NCI-H1092 treated with DMSO at 0.1 percent for 48 hours (cell line): ENCODE measurements around the gene SLC6A4.

Experiments
- DNase-seq: peaks from one replicate; lab custom pipeline; 2025; lab: John Stamatoyannopoulos, UW

The SLC6A4 gene

DNA sequence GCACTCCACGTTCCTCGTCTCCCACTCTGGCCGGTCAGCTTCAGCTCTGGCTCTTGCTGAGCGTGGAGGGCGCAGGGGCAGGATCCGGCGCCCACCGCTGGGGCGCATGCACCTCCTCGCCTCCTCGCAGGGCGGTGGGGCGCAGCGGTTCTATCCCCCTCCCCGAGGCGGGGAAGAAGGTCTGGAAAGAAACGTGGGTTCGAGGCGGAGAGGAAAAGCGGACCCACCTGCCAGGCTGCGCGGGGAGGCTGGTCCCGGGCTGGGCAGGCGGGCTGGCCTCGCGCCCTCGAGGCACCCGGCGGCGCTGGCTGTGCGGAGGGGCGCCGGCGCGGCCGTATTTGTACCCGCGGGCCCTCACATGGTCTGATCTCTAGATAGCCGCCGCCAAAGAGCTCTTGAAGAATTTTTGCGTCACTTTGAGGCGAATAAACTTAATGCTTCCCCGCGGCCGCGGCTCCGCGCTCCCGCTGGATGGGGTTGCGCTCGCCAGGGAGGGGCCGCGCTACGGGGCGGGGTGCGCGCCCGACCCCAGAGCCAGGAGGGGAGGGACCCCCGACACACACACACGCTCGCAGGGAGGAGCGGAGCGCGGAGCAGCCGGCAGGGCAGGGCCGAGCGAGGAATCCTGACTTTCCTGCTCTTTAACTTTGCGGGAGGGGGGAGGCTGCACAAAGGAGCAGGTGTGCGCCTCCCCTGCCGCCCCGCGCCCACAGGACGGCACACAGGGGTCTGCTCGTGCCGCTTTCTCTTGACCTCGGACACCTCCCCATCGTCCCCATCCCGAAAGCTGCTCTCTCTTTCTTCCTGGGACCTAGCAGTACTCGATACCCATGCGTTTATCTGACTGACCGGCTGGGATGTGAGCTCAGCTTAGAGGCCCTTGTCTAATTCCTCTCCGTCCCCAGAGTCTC lies at the start of gene SLC6A4:
SLC6A4 (minus strand) TSS at position 312 of the 911 bp plus-strand sequence. CDS start 13,739 bp downstream, outside the sequence.
- no peak for DNase-seq

DNA sequence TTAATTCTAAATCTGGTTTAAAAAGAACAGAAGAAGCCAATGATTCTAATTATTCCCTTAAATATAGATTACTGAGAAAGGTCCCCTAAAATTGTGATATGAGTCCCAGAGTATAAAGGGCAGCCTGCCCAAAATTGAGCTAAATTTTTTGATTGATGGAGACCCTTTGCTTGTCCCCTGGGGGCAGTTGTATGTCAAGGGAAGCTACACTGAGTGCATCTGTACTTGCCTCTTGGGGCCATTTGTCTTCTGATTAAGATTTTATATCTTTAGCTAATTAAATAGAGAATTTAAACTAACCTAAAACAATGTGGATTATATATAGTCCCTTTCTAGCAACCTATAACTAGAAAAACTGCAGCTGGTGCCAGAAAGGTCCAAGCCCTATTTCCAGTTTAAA lies 43.7 kb upstream of the SLC6A4 start:
- DNase-seq, result no peak

DNA sequence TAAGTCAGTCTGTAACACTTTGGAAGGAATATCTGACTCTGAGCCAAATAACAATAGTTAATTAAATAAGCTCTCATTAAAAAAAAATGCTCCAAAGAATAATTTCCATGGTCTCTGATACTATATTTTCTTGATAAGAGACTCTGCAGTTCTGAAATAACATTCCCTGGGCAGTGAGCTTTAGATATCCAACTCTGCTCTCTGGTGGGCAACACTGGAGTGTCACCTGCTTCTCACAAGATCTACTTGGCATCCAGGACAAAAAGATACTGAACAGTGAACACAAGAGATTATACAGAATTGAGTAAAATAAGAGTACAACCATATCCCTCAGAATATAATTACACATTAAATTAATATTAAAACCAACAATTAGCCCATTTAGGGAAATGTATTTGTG lies 42.5 kb upstream of the SLC6A4 start:
- DNase-seq, result peak; percentile 33

DNA sequence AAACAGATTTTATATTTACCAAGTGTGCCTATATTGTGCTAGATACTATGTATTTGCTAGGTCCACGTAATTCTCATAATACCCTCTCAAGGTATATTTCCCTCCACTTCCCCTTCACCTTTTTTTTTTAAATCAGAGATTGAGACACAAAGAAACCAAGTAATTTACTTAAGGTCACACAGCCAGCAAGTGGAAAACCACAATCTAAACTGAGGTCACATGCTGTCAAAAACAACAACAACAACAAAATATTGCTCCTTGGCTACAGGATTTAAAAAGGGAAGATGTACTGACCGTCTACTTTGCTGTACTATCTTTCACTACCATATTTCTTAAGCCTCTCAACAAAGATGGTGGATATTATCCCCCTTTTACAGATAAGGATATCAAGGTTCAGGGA lies 40.4 kb upstream of the SLC6A4 start:
- no peak for DNase-seq

DNA sequence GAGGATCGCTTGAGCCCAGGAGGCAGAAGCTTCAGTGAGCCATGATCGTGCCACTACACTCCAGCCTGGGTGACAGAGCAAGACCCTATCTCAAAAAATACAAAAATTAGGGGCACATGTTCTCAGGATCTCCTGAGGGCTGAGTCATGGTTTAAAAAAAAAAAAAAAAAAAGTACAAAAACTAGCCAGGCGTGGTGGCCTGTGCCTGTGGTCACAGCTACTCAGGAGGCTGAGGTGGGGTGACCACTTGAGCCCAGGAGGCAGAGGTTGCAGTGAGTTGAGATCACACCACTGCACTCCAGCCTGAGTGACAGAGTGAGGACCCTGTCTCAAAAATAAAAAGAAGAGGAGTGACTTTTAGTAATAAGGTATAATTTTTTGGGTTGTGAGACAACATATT lies 39.4 kb upstream of the SLC6A4 start:
- no peak for DNase-seq

DNA sequence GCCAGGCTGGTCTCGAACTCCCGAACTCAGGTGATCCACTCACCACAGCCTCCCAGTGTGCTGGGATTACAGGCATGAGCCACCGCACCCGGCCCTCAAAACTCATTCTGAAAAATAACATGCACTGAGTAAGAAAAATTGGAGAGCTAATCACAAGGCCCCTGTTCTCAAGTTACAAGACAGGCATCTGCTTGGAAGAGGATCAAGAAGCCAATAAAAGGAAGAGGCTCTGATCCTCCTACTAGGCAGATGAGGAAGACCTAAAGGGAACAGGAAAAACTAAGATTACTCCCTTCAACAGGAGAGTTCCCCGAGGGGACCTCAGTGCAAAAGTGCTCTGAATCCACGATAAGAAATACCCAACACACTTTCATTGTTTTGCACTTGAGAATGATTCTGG lies 37.9 kb upstream of the SLC6A4 start:
- DNase-seq, result no peak

DNA sequence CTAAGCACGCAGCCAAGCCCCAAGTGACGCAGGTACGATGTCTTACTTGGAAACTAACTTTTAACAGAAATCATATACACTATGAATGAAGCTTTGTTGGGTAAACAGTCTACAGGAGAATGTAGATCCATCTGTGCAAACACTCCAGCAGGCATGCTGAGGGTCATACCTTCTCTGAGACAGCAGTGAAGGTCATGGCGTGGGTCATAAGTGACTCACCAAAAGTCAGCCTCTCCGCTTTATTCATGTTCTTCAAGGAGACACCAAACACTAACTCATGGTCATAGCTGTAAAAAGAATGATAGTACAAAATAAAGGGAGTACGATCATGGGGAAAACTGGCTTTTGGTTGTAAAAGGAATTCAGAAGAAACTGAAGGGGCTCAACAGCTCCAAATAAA lies 35.6 kb upstream of the SLC6A4 start:
- DNase-seq, result no peak

DNA sequence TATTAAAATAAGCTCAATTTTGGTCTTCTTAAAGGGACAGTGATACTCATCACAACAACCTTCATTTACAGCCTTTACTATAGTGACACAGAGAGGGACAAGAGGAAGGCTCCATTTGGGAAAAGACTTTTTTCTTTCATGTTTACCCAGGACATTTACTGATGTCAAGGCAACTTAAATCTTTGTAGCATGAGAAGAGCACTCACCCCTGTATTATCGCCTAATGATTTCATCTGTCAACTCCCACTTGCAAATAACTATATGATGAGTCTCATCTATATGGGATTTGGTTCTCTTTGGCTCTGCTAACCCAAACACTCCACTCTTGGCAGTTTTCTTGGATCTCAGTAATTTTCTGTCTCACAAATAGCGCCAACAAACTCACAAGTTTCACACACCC lies 32.1 kb upstream of the SLC6A4 start:
- no peak for DNase-seq

DNA sequence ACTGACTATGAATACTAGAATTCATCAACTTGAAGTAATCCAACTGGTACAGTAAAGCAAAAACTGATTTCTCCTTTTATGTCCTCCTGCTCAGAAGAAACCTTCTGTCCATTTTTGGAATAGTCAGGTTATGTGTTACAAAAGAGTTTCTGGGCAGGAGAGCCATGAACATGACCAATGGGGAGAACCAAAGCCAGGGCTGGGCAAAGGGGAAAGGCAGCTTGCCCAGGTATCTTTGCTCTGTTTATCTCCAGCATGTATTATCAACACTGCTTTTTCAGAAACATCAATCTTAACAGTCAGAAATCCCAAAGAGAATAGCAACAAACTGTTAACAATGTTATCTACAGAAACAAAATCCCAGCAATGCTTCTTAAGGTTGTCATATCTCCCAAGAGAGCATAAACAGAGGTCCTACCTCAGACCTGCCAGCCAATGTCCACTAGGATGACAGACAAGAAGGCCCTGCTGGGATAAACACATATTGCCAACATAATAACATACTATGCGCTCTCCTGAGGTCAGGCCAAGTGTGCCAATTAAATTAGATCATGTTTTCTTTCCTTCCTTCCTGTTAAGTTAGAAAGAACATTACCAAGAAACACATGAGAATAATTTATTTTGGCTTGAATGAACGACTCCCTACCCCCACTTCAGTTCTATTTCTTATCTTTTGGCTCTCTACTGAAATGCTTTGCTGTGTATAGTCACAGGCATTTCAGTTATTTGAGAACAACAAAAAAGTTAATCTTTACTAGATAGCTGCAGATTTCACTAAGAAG lies 28.2 kb upstream of the SLC6A4 start:
- no peak for DNase-seq

DNA sequence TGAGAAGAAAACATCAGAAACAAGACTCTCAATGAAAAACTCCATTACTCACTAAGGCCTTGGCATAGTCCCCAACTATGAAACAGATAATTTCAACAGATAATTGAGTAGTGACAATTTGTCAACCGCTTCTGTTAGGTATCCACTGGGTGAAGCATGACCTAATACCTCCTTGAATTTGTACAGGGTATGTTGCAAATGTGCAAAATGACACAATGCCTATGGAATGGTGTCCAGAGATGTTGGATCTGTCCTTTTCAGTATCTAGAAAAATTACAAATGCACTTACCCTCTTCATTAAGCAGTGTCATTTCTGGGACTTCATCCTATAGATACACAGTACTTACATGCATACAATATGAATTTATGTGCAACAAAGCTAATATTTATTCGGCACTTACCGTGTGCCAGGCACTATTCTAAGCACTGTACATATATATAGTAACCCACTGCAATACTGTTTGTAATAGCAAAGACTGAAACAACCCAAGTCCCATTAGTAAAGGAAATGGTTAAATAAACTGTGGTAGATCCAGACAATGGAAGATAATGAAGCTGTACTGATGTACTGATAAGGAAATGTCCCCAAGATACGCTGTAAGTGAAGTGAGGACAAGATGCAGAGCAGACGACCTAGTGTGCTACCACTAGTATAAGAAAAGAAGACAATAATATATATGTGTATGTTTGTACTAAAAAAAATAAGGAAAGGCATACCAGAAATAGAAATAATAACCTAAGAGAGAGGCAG lies 21.4 kb upstream of the SLC6A4 start:
- no peak for DNase-seq

DNA sequence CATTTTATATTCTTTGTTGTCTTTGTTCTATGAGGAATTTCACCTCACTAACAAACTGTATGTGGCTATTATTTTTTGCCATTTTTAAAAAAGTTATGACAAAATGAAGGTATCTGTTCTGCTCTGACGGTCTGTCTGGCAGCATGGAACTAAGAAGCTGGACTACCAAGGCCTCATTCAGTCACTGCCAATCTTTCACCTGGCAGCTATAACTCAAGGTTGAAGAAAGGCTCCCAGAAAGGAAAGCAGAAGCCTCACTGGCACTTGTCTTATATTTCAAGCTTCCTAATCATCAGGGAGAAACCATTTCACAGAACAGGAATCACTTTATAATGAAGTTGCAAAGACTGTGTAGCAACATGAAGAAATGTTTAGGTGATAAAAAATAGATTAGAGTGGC lies 18.7 kb upstream of the SLC6A4 start:
- no peak for DNase-seq

DNA sequence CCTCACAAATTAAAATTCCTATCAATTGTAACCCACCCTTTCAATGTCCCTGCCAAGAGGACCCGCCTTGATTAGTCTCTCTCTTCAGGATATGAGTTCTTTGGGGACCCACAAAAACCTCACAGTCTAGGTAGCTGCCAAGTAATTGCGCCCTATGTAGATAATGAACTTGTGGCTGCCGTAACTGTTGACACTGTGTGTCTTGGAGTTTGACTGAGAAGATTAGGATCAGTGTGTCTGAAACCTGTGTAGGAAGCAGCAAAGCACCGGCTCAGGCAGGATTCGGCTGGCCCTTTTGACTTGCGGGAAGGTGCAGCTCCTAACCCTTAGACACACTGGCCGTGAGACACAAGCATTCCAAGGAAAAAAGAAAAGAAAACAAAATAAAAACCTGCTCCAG lies 17.8 kb upstream of the SLC6A4 start:
- DNase-seq, result no peak

DNA sequence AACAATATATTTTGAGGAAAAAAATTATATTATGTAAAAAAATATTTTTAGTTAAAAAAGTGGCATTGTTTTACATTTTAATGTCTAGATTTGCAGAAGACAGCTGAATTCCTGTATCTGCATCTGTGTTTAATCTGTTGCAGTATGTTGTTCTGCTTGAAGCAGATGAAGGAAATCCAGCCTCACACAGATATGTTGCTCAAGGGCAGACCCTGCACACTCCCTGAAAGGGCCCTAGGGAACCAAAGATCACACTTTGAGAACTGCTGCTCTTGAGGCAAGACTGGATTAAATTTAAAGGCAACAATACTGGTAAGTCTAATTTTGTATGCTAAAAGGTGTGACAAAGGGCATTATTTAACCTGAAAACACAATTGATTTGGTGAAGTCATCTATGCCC lies 16.4 kb upstream of the SLC6A4 start:
- DNase-seq, result no peak

DNA sequence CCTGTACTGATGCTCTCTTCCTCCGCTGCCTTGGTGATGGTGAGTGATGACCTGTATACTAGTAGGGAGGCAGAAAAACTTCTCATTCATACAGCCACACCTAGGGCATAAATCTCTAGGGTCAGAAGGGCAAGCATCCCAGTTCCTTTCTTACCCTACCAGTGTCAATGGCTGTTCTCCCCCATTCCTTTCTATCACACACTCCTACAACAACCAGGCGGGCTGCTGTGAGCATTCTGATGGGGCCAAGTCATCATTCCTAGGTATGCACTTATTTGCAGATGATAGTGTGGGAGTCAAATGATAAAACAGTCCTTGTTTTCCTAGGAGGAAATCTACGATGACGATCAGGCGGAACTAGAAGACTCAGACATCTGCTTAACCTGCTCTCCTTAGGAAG lies 14.0 kb upstream of the SLC6A4 start:
- no peak for DNase-seq

DNA sequence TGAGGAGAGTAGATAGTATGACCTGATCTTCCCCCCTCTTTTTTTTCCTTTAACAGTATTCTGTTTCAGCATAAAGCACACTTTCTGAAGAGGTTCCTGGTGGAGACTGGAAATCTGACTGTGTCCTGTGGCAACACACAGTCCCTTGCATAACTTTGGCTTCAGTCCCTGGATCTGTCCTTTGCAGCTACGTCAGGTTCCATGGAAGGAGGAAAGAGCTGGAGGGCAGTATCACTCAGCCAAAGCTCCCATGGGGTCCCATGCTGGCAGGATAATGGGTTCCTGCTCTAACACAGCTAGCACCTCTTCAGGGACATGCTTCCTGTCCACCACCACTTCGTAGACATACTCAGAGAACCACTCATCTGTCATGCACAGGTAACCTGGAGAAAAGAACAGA lies 13.3 kb upstream of the SLC6A4 start:
- no peak for DNase-seq

DNA sequence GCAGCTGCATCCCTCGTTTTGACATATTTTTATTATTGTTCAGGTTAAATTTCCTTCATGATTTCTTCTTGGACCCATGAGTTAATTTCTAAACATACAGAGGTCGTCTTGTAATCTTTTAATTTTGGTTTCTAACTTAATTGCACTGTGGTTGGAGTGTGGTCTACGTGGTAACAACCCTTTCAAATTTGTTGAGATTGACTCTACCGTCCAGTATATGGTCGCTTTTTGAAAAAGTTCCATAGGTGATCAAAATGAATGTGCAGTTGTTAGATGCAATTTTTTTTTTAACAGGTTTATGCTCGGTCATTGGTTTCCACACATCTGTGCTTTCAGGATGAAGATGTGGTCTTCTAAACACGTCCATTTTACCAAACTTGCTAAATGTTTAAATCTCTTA lies 11.0 kb upstream of the SLC6A4 start:
- no peak for DNase-seq

DNA sequence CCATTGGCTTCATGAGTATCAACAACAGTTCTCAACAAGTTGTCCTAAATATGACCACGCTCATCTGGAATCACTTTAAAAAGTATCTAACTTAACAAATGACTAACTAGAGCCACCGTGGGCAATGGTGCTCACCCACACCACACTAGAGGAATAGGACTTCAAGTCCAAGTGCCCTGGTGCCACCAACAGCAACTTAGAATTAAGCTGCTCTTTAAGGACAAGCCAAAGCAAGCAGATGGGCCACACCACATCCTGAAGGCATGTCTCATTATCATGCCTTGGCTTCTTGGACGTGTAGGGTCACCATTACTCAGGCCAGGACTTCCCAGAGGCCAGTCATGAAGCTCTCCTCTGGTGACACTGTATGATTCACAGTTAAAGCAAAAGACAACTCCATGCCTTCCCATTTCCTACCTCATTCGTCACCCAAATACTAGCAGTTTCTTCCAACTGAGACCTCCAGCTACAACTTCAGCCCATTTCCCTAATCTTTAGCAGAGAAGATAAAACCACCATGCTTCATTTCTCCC lies 9.4 kb upstream of the SLC6A4 start:
- DNase-seq, result no peak

DNA sequence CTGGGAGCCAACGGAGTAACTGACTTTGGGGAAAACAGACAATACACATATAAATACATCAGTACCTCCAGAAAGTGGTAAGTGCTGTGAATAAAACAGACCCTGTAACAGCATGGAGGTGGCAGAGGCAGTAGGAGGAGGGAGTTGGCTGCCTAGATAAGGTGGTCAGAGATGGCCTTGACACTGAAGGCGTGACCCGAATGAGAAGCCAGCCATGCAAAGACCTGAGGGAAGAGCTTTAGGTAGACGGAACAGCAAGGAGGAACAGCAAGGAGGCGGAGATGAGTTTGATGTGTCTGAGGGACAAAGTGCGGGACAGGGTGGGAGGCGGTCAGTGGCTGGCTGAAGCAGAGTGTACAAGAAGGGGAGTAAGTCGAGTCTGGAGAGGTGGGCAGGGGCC lies 8.1 kb upstream of the SLC6A4 start:
- no peak for DNase-seq

DNA sequence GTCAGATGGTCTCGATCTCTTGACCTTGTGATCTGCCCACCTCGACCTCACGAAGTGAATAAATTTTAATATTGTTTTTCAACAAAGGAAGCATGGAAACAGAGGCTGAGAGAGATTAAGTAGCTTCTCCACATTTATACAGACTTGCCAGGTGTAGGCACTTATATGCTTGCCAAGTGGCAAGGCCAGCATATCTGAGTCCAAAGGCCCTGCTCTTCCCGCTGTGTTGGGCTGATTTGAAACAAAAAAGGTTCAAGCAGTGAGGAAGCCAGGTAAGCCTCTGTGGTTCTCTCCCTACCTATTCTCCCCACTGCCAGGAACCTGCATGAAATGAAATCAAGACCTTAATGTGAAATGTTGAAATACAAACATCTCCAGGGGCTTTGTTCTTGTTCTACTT lies 7.5 kb upstream of the SLC6A4 start:
- no peak for DNase-seq

DNA sequence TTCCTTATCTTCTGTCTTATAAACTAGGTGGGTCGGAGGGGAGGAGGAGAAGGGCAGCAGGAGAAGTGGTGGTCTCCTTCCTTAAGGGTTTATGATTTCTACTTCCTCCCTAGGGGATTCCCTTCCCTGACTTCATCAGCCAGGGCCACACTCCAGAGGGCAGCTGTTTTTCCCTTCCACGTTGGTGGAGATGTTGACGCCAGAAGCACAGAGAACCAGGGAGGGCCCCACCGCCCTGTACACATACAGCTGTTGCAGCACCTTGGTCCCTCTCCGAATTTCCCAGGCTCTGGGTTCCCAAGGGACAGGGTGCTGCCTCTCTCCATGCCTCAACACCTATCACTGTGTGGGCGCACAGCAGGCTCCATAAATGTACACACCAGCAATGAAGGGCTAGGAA lies 5.6 kb upstream of the SLC6A4 start:
- no peak for DNase-seq

DNA sequence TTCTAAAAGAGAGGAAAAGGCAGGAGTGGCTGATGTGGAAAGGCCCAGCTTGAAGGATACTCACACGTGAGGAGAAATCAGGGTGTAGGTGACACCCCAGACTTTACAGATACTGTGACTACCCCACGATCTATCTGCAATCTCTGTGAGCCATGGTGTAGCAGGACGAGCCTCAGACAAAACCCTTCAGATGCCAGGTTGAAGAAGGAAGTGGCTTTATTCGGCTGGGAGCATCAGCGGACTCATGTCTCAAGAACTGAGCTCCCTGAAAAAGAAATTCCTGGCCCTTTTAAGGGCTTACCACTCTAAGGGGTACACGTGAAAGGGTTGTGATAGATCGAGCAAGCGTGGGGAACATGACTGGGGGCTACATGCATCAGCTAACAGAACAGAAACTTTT lies 4.7 kb upstream of the SLC6A4 start:
- no peak for DNase-seq

DNA sequence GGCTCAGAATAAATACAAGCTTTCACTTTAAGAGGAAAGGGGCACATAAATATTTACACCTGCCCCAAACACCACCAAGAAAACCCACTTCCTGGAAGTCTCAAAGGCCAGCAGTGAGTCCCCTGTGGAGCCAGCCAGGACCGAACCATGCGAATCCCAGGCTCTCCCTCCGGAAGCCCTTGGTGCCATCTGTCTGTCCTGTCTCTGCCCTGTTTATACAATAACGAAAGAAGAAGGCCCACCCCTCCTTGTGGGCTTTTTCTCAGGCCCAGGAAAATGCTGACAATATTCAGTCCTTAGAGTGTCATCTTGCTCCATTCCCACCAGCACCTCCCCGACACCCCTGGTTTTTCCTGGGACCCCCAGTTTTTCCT lies 3.6 kb upstream of the SLC6A4 start:
- no peak for DNase-seq
